Measurements from ENCODE around the gene AKIRIN2.
"Not testable (repeated sequence)": the region's sequence is repeated elsewhere in the genome, so short reads cannot be mapped to it uniquely, and the experiment has no call there.

AKIRIN2 gene

GRCh38 chr6:87718662-87719433, 16.8 kb upstream of the AKIRIN2 start:
- no peak for DNase-seq (ENCODE audit: low read depth in 2 of 2)

GRCh38 chr6:87716928-87717614, 15.0 kb upstream of the AKIRIN2 start:
- DNase-seq (ENCODE audit: low read depth in 2 of 2) = no peak

GRCh38 chr6:87714093-87714842, 12.2 kb upstream of the AKIRIN2 start:
- no peak for DNase-seq (ENCODE audit: low read depth in 2 of 2)

GRCh38 chr6:87712713-87713112, 10.7 kb upstream of the AKIRIN2 start:
- DNase-seq (ENCODE audit: low read depth in 2 of 2) = not testable (repeated sequence)

GRCh38 chr6:87710090-87710489, 8.1 kb upstream of the AKIRIN2 start:
- DNase-seq (ENCODE audit: low read depth in 2 of 2) = no peak

GRCh38 chr6:87708581-87709427, 6.8 kb upstream of the AKIRIN2 start:
- not testable (repeated sequence) for DNase-seq (ENCODE audit: low read depth in 2 of 2)

GRCh38 chr6:87706187-87706966, 4.3 kb upstream of the AKIRIN2 start:
- peak in 1 of 2 experiments; percentile 62 for DNase-seq (ENCODE audit: low read depth in 2 of 2)

GRCh38 chr6:87705070-87705691, 3.1 kb upstream of the AKIRIN2 start:
- DNase-seq (ENCODE audit: low read depth in 2 of 2) = no peak

GRCh38 chr6:87703039-87703438, 1.0 kb upstream of the AKIRIN2 start:
- DNase-seq (ENCODE audit: low read depth in 2 of 2) = not testable (repeated sequence)

- no peak for DNase-seq (ENCODE audit: low read depth in 2 of 2)
These were observed 534 bp upstream of the AKIRIN2 start for GRCh38 chr6:87702589-87702945.

- no peak for DNase-seq (ENCODE audit: low read depth in 2 of 2)
These were observed 723 bp downstream of the AKIRIN2 start for GRCh38 chr6:87701344-87701675.

GRCh38 chr6:87700397-87701343, 1.4 kb downstream of the AKIRIN2 start:
- no peak for DNase-seq (ENCODE audit: low read depth in 2 of 2)

- DNase-seq (ENCODE audit: low read depth in 2 of 2) = no peak
These were observed 2.5 kb downstream of the AKIRIN2 start for GRCh38 chr6:87699576-87699975.

- DNase-seq (ENCODE audit: low read depth in 2 of 2) = no peak
These were observed 3.5 kb downstream of the AKIRIN2 start for GRCh38 chr6:87698547-87699006.

- DNase-seq (ENCODE audit: low read depth in 2 of 2) = peak; percentile 97 to 98
These were observed 4.2 kb downstream of the AKIRIN2 start for GRCh38 chr6:87697581-87698546.

GRCh38 chr6:87696817-87697216, 5.2 kb downstream of the AKIRIN2 start:
- not testable (repeated sequence) for DNase-seq (ENCODE audit: low read depth in 2 of 2)

GRCh38 chr6:87692086-87692485, 9.9 kb downstream of the AKIRIN2 start:
- DNase-seq (ENCODE audit: low read depth in 2 of 2) = no peak

- DNase-seq (ENCODE audit: low read depth in 2 of 2) = no peak
These were observed 11.6 kb downstream of the AKIRIN2 start for GRCh38 chr6:87690441-87690840.
